ENCODE results near the gene CTTN.

Gene CTTN

GRCh38 chr11:70397983-70398833, at the start of gene CTTN:
TSS of gene CTTN (plus strand) at chr11:70398529. CDS start at chr11:70407298, 8,769 bp downstream.
- DNase-seq = peak; percentile 86

GRCh38 chr11:70348608-70349007, 49.7 kb upstream of the CTTN start:
- no peak for DNase-seq

GRCh38 chr11:70351646-70352045, 46.7 kb upstream of the CTTN start:
- DNase-seq = no peak

- no peak for DNase-seq
Observed at GRCh38 chr11:70352100-70352499, 46.2 kb upstream of the CTTN start.

- no peak for DNase-seq
Observed at GRCh38 chr11:70352601-70353000, 45.7 kb upstream of the CTTN start.

GRCh38 chr11:70353329-70353728, 45.0 kb upstream of the CTTN start:
- DNase-seq = no peak

GRCh38 chr11:70353900-70354568, 44.3 kb upstream of the CTTN start:
- no peak for DNase-seq

GRCh38 chr11:70354629-70355028, 43.7 kb upstream of the CTTN start:
- no peak for DNase-seq

GRCh38 chr11:70358753-70359152, 39.6 kb upstream of the CTTN start:
- DNase-seq = no peak

GRCh38 chr11:70359451-70360205, 38.7 kb upstream of the CTTN start:
- DNase-seq = no peak

- no peak for DNase-seq
Observed at GRCh38 chr11:70360211-70360610, 38.1 kb upstream of the CTTN start.

- no peak for DNase-seq
Observed at GRCh38 chr11:70364178-70364577, 34.2 kb upstream of the CTTN start.

GRCh38 chr11:70364745-70365543, 33.4 kb upstream of the CTTN start:
- peak; percentile 86 for DNase-seq

- DNase-seq = peak; percentile 92
Observed at GRCh38 chr11:70365544-70365927, 32.8 kb upstream of the CTTN start.

GRCh38 chr11:70367071-70367470, 31.3 kb upstream of the CTTN start:
- DNase-seq = no peak

- DNase-seq = no peak
Observed at GRCh38 chr11:70368961-70369360, 29.4 kb upstream of the CTTN start.

GRCh38 chr11:70371241-70371640, 27.1 kb upstream of the CTTN start:
- no peak for DNase-seq

GRCh38 chr11:70372076-70372475, 26.3 kb upstream of the CTTN start:
- no peak for DNase-seq

- no peak for DNase-seq
Observed at GRCh38 chr11:70376621-70377020, 21.7 kb upstream of the CTTN start.

- no peak for DNase-seq
Observed at GRCh38 chr11:70377645-70378044, 20.7 kb upstream of the CTTN start.

- no peak for DNase-seq
Observed at GRCh38 chr11:70378506-70379134, 19.7 kb upstream of the CTTN start.

GRCh38 chr11:70381350-70381749, 17.0 kb upstream of the CTTN start:
- no peak for DNase-seq

Measured in NCI-H526 treated with DMSO at 0.1 percent for 48 hours (cell line).